Endodermal cell (in vitro differentiated cells): Measurements from ENCODE around the gene PGBD5. TPM values are rescaled to one million over a fixed set of nuclear protein-coding genes. Genes with fewer than 3 reads are reported as not detected.

Source experiments
- DNase-seq: peaks from one replicate; pipeline ENCODE4 v3.0.0-alpha.2; 2017
- H3K27ac ChIP-seq: 2 replicates; pipeline ENCODE4 v1.5.1; 2013; ENCODE audit warnings: mild to moderate bottlenecking, low read depth, low read length, moderate library complexity
- H3K27me3 ChIP-seq: 2 replicates; pipeline ENCODE4 v1.6.1; 2013; ENCODE audit warnings: mild to moderate bottlenecking, low read length, moderate library complexity; ENCODE audit not compliant: insufficient read depth, control insufficient read depth, poor library complexity, severe bottlenecking
- H3K36me3 ChIP-seq: 2 replicates; pipeline ENCODE4 v1.7.0; 2013; ENCODE audit warnings: mild to moderate bottlenecking, low read length, moderate library complexity; ENCODE audit not compliant: control insufficient read depth, insufficient read depth
- H3K4me1 ChIP-seq: one replicate; pipeline ENCODE4 v1.7.0; 2013; ENCODE audit warnings: low read length; ENCODE audit not compliant: control insufficient read depth, insufficient read depth
- H3K4me3 ChIP-seq: 2 replicates; pipeline ENCODE4 v1.5.1; 2013; ENCODE audit warnings: mild to moderate bottlenecking, low read length, moderate library complexity
- H3K9ac ChIP-seq: 2 replicates; pipeline ENCODE4 v1.6.1; 2013; ENCODE audit warnings: mild to moderate bottlenecking, low read length, moderate library complexity; ENCODE audit not compliant: poor library complexity, severe bottlenecking; ENCODE audit errors: extremely low read depth
- H3K9me3 ChIP-seq: 2 replicates; pipeline ENCODE4 v1.6.1; 2013; ENCODE audit warnings: mild to moderate bottlenecking, low read length, moderate library complexity; ENCODE audit not compliant: control insufficient read depth
- H3K27ac Mint-ChIP-seq: 2 replicates; pipeline ENCODE4 v1.8.0; 2020; ENCODE audit warnings: mixed read lengths
- H3K27me3 Mint-ChIP-seq: 2 replicates; pipeline ENCODE4 v1.8.0; 2021; ENCODE audit warnings: mild to moderate bottlenecking, mixed read lengths; ENCODE audit not compliant: insufficient read depth
- H3K36me3 Mint-ChIP-seq: 2 replicates; pipeline ENCODE4 v1.8.0; 2020; ENCODE audit warnings: low read depth, mixed read lengths
- H3K4me1 Mint-ChIP-seq: 2 replicates; pipeline ENCODE4 v1.8.0; 2020; ENCODE audit warnings: mixed read lengths
- H3K4me3 Mint-ChIP-seq: 2 replicates; pipeline ENCODE4 v1.8.0; 2020; ENCODE audit warnings: mild to moderate bottlenecking, moderate library complexity, mixed read lengths
- H3K9me3 Mint-ChIP-seq: 2 replicates; pipeline ENCODE4 v1.8.0; 2020; ENCODE audit warnings: mild to moderate bottlenecking, mixed read lengths
- WGBS, 2 experiments: methylation state at CpG; one replicate each; pipeline versions ENCODE4 v1.1.5 to v1.1.7; 2013; ENCODE audit warnings: missing lambda C conversion rate in 2 of 2, mixed read lengths in 1 of 2; ENCODE audit not compliant: insufficient coverage in 1 of 2, insufficient read length in 1 of 2; 5-methylcytosine and 5-hydroxymethylcytosine counted together
- total RNA-seq, 2 donors: library from RNA; stranded (reverse); fragmentation: NEBNext Ultra II Directional in 1 of 2; extraction: Animal tissue kit (Norgen Biotek cat#: 25700) in 1 of 2; gene quantifications; 2 replicates in 1 of 2; 3 replicates in 1 of 2; pipeline ENCODE4 v1.2.1, GENCODE V29; 2021
- TF ChIP-seq, protein P1 (sequence below): fragments of 200-600 bp; sonication (generic); conservative IDR thresholded peaks from 2 replicates; pipeline ENCODE4 v1.5.0; 2021; ENCODE audit warnings: antibody characterized with exemption, mild to moderate bottlenecking

The PGBD5 gene
- total RNA-seq, 2 donors from 2014 or later = 1.3 to 4.6 TPM

- H3K9me3 ChIP-seq = no peaks in the 10 kb centered on the region
- H3K4me1 ChIP-seq = no peaks in the 10 kb centered on the region
- H3K27ac Mint-ChIP-seq = no peak overlapping the region
- H3K4me3 ChIP-seq = no peak overlapping the region
- H3K36me3 Mint-ChIP-seq = peaks cover 3% of the 10 kb centered on the region
- TF ChIP-seq, protein P1, sequence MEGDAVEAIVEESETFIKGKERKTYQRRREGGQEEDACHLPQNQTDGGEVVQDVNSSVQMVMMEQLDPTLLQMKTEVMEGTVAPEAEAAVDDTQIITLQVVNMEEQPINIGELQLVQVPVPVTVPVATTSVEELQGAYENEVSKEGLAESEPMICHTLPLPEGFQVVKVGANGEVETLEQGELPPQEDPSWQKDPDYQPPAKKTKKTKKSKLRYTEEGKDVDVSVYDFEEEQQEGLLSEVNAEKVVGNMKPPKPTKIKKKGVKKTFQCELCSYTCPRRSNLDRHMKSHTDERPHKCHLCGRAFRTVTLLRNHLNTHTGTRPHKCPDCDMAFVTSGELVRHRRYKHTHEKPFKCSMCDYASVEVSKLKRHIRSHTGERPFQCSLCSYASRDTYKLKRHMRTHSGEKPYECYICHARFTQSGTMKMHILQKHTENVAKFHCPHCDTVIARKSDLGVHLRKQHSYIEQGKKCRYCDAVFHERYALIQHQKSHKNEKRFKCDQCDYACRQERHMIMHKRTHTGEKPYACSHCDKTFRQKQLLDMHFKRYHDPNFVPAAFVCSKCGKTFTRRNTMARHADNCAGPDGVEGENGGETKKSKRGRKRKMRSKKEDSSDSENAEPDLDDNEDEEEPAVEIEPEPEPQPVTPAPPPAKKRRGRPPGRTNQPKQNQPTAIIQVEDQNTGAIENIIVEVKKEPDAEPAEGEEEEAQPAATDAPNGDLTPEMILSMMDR = no peak
- peaks cover 1% of the 10 kb centered on the region for H3K4me1 Mint-ChIP-seq
- H3K9ac ChIP-seq = no peak overlapping the region
- H3K27ac ChIP-seq = no peak overlapping the region
- no peak for DNase-seq
- no peaks in the 10 kb centered on the region for H3K36me3 ChIP-seq
- no peak overlapping the region for H3K4me3 Mint-ChIP-seq
- H3K9me3 Mint-ChIP-seq = no peaks in the 10 kb centered on the region
- WGBS, 2 experiments = 89 to 95% methylated on average over 27 to 31 of the region's 31 CpGs
- H3K27me3 Mint-ChIP-seq = no peaks in the 10 kb centered on the region
- no peaks in the 10 kb centered on the region for H3K27me3 ChIP-seq
Measured at GRCh38 chr1:230326971-230327891, 98.9 kb downstream of the PGBD5 start.

- peaks cover 3% of the 10 kb centered on the region for H3K36me3 Mint-ChIP-seq
- TF ChIP-seq, protein P1 = no peak
- H3K27ac Mint-ChIP-seq = no peak overlapping the region
- H3K36me3 ChIP-seq = no peaks in the 10 kb centered on the region
- no peak overlapping the region for H3K4me3 Mint-ChIP-seq
- H3K27ac ChIP-seq = no peak overlapping the region
- no peaks in the 10 kb centered on the region for H3K4me1 ChIP-seq
- no peak for DNase-seq
- H3K4me3 ChIP-seq = no peak overlapping the region
- no peaks in the 10 kb centered on the region for H3K27me3 ChIP-seq
- H3K9me3 Mint-ChIP-seq = no peaks in the 10 kb centered on the region
- no peaks in the 10 kb centered on the region for H3K9me3 ChIP-seq
- no peaks in the 10 kb centered on the region for H3K27me3 Mint-ChIP-seq
- no peaks in the 10 kb centered on the region for H3K4me1 Mint-ChIP-seq
- 95 to 100% methylated on average over 4 to 9 of the region's 9 CpGs for WGBS, 2 experiments
- H3K9ac ChIP-seq = no peak overlapping the region
Measured at GRCh38 chr1:230323686-230324085, 102.4 kb downstream of the PGBD5 start.

DNA sequence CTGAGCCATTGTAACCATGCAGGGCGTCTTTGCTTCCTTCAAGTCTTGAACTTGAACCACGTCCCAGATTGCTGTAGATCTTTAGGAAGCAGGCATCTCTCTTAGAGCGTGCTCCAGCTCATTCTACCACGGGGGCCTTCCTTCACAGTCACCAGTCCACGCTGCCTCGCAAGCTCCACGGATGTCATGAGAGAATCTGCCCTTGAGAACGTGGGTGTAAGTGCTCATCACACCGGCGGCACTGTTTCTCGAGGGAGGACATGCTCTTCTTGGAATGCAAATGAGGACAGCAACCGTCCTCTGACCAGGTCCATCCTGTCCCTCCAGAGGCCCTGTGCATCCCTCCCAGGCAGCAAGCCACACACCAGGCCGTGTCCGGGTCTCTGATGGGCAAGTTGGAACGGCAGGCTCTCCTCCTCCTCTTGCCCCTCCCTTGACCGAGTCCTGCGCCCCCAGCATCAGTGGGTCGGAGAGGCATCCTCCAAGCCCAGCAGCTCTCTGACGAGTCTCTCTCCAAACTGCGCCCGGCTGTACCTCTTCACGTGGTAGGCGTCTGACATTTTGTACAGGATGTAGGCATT is 103.1 kb downstream of the PGBD5 start:
- no peak for DNase-seq
- H3K27ac Mint-ChIP-seq = no peak overlapping the region
- Histone ChIP-seq H3K4me1 (no peaks in the 10 kb centered on the region), H3K36me3 (no peaks in the 10 kb centered on the region), H3K4me3 (no peak overlapping the region), H3K27me3 (no peaks in the 10 kb centered on the region), H3K9ac (no peak overlapping the region), H3K27ac (no peak overlapping the region), H3K9me3 (no peaks in the 10 kb centered on the region)
- TF ChIP-seq, protein P1 = no peak
- no peaks in the 10 kb centered on the region for H3K4me1 Mint-ChIP-seq
- no peak overlapping the region for H3K4me3 Mint-ChIP-seq
- H3K9me3 Mint-ChIP-seq = no peaks in the 10 kb centered on the region
- 93 to 96% methylated on average over 17 to 23 of the region's 23 CpGs for WGBS, 2 experiments
- H3K36me3 Mint-ChIP-seq = peaks cover 3% of the 10 kb centered on the region
- no peaks in the 10 kb centered on the region for H3K27me3 Mint-ChIP-seq
